CD4-positive, alpha-beta T cell treated with Interferon gamma for 1 hour (primary cell): ENCODE measurements around the gene UQCRFS1.
"Not testable (repeated sequence)": the region's sequence is repeated elsewhere in the genome, so short reads cannot be mapped to it uniquely, and the experiment has no call there.

Experiments used
- DNase-seq: peaks from one replicate; pipeline ENCODE4 v3.0.0-alpha.2; 2020

UQCRFS1 gene

DNA sequence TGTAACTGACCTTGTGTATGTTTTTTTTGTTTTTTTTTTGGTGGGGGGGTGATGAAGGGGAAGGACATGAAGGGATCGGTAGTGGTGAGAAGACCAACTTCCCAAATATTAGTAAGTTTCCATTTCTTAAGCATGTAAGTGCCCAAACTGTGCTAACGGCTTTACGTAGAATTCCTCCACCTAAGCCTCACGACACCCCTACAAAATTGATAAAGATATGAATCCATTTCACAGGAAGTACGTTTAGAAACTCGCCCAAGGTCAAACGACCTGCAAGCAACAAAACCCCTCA, 649 bp downstream of the UQCRFS1 start:
- no peak for DNase-seq

DNA sequence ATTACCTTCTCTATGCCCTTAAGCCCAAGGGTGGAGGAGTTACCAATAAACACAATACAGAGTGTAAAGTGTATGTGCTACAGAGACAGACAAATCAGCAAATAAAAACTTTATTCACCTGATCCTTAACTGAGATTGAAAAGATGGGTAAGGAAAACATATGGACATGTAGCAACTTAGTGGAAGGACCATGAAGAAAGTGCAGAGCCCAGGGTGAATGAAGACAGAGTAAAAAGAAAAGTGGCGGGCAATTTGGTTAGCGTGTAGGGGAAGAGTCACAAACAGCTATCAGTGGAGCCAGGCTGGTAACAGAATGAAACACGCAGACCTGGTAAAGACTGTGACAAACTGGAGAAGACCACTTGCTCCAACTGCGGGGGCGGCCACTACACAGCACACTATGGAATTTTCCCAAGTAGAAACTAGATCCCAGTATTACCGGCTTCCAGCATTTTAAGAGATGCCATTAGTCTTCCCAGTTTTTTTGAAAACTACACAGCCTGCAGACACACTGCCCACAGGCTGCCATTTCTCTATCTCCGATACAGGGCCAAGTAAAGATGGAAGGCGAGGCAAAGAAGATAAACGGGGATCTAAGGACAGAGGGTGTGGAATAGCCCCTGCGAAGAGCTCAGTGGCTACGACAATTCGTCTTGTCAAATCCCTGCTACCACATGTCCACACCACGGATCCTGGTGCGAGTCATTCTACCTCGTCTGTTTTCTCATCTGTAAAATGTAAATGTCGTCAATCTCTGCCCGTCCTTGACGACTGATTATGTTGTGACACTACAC, 1.2 kb downstream of the UQCRFS1 start:
- DNase-seq: no peak

DNA sequence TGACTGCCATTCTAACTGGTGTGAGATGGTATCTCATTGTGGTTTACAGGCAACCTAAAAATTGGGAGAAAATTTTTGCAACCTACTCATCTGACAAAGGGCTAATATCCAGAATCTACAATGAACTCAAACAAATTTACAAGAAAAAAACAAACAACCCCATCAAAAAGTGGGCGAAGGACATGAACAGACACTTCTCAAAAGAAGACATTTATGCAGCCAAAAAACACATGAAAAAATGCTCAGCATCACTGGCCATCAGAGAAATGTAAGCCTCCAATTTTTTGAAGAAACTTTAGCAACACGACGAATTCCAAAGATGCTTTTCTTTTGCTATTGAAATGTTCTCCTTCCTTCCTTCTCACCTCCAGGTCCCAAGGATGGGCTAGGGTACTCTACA, 1.9 kb downstream of the UQCRFS1 start:
- DNase-seq: not testable (repeated sequence)

DNA sequence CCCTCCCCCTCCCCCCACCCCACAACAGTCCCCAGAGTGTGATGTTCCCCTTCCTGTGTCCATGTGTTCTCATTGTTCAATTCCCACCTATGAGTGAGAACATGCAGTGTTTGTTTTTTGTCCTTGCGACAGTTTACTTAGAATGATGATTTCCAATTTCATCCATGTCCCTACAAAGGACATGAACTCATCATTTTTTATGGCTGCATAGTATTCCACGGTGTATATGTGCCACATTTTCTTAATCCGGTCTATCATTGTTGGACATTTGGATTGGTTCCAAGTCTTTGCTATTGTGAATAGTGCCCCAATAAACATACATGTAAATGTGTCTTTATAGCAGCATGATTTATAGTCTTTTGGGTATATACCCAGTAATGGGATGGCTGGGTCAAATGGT, 2.4 kb downstream of the UQCRFS1 start:
- not testable (repeated sequence) for DNase-seq

DNA sequence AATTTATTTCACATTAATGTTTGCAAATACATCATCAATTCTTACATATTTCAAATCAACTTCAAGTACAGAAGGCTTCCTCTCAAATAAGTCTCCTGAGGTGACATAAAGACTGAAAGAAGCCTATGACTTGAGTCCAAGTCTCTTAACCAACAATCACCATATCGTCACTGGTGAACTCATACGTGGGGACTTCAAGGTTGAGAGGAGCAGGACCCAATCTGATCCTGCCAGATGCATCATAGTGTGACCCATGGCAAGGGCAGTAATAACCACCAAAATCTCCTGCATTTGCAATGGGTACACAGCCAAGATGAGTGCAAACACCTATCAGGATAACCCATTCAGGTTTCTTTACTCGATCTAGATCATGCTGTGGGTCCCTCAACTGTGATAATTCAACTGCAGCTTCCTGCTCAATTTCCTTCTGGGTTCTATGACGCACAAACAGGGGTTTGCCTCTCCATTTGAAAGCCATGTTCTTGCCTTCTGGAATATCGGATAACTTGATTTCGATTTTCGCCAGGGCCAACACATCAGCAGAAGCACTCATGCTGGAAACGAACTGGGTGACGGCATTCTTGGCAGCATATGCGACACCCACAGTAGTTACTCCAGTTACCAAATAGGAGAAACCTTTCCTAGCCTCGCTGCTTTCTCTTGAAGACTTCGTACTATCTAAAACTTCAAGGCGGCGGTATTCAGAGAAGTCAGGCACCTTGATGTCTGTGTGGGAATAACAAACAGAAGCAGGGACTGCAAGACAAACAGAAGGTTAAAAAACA, 5.4 kb downstream of the UQCRFS1 start:
- DNase-seq: not testable (repeated sequence)

DNA sequence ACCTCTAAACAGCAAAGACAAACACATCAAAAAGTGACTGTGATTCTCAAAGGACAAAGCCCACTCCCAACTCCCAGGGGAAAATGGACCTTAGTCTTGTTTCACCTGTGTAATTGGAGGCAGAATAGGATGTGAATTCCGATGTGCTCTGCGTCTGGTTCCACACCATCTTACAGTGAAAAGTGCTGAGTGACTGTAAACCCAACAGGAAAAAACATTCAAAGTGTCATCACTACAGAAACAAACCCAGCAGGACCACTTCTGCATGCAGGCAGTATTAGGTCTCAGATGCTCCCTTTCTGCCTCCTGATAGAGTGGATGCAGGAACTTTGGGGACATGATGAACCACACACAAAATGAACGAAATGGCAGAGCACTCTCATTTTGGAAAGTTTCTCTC, 6.5 kb downstream of the UQCRFS1 start:
- DNase-seq: no peak

DNA sequence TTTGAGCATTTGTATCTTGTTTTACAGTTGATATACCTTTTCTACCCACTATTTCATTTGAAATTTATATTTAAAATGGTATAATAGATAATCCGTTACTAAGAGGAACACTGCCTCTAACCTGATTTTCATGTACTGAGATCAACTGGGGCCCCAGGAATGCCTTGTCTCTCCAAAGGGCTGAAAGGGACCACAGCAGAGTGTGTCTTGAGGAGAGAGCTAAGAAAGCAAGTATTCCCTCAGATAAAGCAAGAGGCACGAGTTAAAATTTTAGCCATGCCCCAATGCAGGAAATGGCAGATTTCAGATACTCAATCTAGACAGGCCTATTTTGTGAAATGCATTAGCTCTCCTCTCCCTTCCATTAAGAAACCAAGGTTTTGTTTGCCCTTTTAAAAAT, 10.7 kb downstream of the UQCRFS1 start:
- no peak for DNase-seq

DNA sequence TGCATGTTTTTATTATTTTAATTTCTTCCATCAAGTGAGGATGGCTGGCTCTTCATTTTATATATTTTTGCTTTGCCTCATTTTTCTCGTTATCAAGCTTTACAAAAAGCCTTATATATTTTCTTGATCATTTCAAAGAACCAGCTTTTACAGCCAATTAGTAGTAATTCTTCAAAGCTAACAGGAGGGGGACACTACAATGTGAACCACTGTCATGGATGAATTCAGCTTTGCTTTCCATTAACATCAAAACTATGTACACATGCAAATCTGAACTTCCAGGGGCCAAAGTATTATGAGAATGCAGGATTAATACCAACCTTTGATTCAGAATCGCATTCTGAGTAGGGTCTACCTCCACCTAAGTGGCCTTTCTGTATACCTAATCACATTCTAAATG, 11.1 kb downstream of the UQCRFS1 start:
- no peak for DNase-seq

DNA sequence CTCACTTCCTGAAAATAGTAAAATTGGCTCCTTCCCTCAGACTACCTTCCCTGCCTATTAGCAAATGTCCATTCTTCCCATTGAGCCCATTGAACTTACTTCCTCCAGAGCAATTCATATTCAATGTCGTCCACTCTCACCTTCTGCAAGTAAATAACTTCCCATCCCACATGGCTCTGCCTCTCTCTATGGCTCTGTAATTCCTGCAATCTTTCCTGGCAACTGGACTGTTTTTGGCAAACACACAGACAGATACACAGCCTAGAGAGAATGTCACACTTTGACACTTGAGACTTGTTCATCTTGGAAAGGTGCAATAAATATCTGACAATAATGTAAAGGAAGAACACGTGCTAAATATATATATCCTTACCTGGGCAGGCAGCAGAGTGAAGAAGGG, 18.3 kb downstream of the UQCRFS1 start:
- DNase-seq: no peak

DNA sequence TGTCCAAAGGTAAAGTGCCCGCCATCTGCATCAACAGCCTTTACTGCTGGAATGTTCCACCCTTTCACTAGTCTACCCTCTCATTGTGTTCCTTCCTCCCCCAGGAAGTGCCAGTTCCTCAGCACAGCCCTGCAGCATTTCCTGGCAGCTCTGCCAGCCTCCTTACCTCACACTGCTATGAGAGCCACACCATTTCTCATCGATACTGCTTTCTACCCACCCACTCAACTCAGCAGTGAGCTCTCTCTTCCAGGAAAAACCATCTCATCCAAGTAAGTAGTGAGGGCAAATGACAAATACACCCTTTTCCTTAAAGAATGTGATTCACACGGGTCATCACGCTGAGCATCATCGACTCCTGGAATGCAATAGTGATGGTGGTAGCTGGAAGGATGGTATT, 19.8 kb downstream of the UQCRFS1 start:
- DNase-seq: no peak

DNA sequence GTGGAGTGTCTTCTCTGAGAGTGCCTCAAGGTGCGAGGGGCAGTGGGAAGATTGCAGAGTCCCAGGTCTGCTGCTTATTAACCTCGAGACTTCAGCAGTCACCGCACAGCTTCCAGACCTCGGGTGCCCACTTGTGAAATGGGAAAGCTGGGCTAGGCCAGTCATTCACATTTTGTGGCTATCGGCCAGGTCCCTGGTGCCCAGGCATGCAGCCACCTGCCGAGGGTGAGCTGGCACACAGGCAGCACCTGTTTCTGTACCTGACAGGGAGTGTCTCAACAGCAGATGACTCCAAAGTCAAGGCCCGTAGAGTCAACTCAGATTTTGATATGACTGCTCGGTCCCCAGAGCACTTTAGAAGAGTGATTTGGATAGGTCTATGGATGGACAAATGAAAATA, 21.9 kb downstream of the UQCRFS1 start:
- no peak for DNase-seq

DNA sequence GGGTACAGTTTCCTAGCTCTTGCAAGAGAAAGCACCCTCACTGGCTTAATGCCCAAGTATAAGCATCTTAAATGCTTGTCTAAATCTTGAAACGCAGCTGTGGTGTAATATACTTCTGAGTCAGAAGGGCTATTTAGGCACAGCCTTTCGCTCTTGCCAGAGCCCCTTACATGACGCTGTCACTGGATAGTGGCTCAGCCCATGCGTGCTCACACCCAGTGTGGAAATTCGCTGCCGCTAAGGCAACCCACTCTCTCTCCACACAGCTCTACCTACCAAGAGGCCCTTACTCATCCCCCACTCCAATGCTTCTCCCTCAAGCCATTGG, 24.0 kb downstream of the UQCRFS1 start:
- no peak for DNase-seq

DNA sequence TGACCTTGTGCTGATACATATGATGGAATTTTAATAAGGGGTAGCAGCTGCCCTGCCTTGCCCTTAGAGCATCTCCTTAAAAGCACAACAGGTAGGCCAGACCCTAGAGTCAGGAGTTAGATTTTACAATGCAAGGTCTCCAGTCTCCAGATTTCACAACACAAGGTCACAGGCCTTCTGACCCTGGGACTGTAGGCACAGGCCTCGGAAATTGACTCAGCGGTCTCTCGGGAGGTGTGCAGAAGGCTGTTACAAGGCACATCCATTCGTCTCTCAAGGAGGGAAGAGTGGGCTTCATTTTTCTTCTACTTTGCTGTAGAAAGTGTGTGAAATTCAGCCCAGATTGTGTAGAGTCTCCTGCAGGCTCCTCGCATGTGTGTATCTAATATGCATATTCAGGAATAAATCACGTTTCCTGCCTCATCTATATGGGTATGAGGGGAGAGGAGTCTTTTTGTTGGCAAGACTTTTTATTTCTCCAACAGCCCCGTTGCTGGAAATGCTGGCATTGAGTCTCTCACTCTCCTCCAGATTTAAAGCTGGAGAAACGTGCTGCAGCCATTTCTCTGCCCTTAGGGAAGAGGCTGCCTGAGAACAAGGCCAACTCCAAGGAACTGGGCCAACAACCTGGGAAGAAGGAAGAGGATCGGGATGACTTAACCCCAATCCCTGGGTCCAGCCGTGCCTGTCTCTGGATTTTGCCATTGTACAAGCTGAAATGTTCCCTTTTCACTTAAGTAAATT, 24.5 kb downstream of the UQCRFS1 start:
- DNase-seq: no peak

DNA sequence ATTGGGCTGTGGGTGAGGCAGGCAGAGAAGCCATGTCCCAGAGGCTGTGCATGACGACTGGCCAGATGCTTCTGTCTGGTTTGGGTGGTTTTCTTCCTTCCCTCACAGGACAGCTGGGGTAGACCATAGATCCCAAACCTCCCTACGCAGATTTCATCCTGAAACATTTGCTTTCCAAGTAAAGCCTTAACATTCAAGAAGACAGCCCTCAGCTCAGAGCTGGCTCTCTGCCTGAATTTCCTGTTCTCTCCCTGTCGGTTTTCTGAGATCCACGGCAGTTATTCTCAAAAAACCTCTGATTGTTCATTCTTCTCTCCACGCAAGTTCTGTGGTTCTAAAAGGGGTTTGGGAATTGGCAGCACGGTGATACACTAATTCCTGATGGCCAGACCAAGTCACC, 25.3 kb downstream of the UQCRFS1 start:
- DNase-seq: no peak

DNA sequence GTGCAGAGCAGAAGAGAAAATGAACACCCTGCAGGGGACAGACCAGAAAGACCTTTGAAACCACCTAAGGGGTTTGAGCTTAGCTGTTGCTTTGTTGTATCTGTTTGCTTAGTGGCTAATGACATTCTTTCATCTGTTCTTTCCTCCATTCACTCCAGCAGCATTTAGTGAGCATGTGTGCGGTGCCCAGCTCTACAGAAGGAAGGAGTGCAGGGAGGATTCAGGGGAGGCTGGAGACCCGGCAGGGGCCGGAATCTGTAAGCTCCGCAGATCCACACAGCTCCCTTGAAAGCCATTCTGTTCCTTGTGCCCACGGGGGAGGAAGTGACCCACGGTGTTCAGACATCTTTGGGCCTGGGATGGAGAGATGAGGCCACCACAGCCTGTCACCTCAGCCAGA, 27.5 kb downstream of the UQCRFS1 start:
- no peak for DNase-seq

DNA sequence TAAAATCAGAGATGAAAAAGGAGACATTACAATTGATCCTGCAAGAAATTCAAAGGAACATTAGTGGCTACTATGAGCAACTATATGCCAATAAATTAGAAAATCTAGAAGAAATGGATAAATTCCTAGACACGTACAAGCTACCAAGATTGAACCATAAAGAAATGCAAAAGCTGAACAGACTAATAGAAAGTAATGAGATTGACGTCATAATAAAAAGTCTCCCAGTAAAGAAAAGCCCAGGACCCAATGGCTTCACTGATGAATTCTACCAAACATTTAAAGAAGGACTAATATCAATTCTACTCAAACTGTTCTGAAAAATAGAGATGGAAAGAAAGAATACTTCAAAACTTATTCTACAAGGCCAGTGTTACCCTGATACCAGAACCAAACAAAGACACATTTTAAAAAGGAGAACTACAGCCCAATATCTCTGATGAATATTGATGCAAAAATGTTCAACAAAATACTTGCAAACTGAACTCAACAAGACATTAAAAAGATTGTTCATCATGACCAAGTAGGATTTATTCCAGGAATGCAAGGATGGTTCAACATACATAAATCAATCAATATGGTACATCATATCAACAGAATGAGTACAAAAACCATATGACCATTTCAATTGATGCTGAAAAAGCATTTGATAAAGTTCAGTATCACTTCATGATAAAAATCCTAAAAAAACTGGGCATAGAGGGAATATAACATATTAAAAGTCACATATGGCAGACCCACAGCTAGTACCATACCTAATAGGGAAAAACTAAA, 35.8 kb downstream of the UQCRFS1 start:
- no peak for DNase-seq

DNA sequence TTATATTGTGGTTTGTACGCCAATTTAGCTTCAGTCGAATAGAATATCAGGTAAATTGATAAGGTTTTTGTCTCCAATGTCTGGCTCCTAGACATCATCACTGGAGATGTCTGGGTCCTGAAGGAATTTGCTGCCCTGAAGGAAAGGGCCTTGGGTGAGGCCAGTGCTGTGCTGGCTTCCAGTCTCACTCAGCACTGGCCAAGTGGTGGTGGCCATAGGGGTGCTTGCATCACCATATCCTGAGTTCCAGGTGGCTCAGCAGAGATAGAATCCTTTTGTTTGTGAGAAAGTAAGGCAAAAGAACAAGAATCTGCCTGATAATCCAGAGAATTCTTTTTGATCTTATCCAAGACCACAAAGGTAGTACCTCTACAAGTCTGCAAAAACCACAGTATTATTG, 39.1 kb downstream of the UQCRFS1 start:
- no peak for DNase-seq

DNA sequence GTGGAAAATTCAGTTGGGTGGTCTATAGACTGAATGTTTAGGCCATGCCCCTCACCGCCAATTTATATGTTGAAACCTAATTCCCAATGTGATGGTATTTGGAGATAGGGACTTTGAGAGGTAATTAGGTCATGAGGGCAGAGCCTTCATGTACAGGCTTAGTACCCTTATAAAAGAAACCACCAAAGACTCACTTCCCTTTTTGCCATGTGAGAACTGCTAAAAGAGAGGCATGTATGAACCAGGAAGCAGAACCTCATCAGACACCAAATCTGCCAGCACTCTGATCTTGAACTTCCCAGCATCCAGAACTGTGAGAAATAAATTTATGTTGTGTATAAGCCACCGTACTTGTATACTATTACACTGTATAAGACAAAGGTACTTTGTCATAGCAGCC, 40.6 kb downstream of the UQCRFS1 start:
- no peak for DNase-seq

DNA sequence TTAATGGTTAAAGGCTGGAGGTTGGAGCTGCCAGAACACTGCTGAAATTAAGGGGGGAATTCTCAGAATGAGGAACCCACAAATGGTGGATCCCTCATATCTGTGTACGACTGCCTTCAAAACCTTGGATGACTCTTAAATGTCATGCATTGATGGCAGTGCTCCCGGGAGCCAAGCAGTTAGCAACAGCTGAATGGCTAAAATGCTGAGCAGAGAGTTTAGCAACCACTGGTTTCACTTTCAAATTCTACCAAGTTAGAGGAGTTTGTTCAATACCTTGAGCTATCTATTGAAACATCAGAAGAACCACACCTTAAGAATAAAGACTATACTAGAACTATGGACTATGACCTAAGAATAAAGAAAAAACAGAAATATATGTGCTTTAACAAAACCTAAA, 41.4 kb downstream of the UQCRFS1 start:
- DNase-seq: no peak

DNA sequence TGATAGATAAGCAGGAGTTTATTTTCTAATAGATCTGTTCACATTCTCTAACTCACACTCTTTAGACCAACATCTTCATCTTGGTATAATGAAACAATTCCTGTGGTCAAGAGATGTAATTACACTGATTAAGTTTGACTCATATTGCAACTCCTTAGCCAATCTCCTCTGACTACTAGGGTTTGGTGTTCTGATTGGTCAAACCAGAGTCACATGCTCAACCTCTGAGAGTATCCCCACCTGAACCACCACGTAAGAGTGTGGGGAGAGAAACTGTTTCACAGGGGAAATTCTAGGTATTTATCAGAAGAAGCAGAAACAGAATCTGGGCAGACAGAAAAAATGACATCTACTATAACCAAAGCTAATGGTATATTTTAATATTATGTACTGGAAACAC, 42.4 kb downstream of the UQCRFS1 start:
- no peak for DNase-seq

DNA sequence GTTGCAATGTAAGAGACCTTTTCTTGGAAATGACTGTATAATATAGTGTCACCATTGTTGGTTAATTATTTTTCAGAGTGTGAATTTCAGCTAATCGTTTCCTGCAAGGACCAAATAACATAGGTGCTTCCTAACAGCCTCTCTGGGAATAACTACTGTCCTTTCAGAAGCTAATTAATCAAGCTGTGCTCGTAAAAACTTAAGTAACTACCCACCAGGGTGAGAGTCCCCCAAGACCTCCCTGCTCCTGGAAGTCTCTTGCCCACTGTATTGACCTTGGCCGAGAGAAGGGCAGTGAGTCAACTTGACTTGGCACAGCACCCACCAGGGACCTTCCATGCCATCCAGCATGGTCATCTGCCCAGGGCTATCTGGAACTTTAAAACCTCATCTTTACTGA, 50.3 kb downstream of the UQCRFS1 start:
- DNase-seq: no peak

DNA sequence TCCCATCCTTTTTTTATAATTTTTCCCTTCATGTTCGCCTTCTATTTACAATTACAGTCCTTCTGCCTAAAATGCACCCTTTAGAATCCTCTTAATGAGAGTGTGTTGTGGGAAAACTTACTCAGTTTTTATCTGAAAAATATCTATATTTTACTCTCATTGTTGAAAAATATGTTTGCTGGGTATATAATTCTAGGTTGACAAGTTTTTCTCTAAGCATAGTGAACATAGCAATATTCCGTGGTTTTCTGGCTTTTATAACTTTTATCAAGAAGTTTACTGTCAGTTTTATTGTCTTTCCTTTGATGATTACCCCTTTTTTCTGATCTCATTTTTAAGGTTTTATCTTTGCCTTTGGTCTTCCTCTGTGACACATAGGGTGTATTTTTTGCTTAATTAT, 57.3 kb downstream of the UQCRFS1 start:
- no peak for DNase-seq
